ENCODE measurements around the gene ASB3.

The ASB3 gene

GRCh38 chr2:53635694-53636093, 151.1 kb downstream of the ASB3 start:
- Histone ChIP-seq H3K79me2 (ENCODE audit: insufficient read depth, low read length) (no peaks in the 10 kb centered on the region), H3K4me3 (ENCODE audit: low read length, poor library complexity, severe bottlenecking) (no peak overlapping the region)

GRCh38 chr2:53633441-53633840, 153.3 kb downstream of the ASB3 start:
- Histone ChIP-seq H3K4me3 (ENCODE audit: low read length, poor library complexity, severe bottlenecking) (no peak overlapping the region), H3K27me3 (ENCODE audit: insufficient read depth, low read length, poor library complexity, severe bottlenecking) (no peaks in the 10 kb centered on the region), H2AFZ (ENCODE audit: low read length) (no peak overlapping the region), H3K4me1 (ENCODE audit: insufficient read depth, low read length, poor library complexity, severe bottlenecking) (no peaks in the 10 kb centered on the region), H3K4me2 (ENCODE audit: low read depth, low read length, poor library complexity, severe bottlenecking) (no peak overlapping the region), H3F3A (ENCODE audit: low read depth) (no peaks in the 10 kb centered on the region), H3K9ac (ENCODE audit: low read depth, low read length, poor library complexity, severe bottlenecking) (no peak overlapping the region), H3K79me2 (ENCODE audit: insufficient read depth, low read length) (no peaks in the 10 kb centered on the region), H3K9me3 (ENCODE audit: insufficient read depth, low read depth, low read length) (no peaks in the 10 kb centered on the region), H3K9me2 (replicated peaks; ENCODE audit: low read depth, low read length) (no peaks in the 10 kb centered on the region), H4K20me1 (ENCODE audit: insufficient read depth, low read length, poor library complexity, severe bottlenecking) (no peaks in the 10 kb centered on the region), H3K36me3 (ENCODE audit: insufficient read depth, low read length) (no peaks in the 10 kb centered on the region)
- TF ChIP-seq EZH2phosphoT487 (IDR thresholded peaks at IDR 0.05; ENCODE audit: borderline replicate concordance) (no peak), CTCF (conservative IDR thresholded peaks at IDR 0.05; ENCODE audit: low read length) (no peak)

More at GRCh38 chr2:53635694-53636093, 151.1 kb downstream of the ASB3 start:
- H4K20me1 ChIP-seq (ENCODE audit: insufficient read depth, low read length, poor library complexity, severe bottlenecking): no peaks in the 10 kb centered on the region
- H2AFZ ChIP-seq (ENCODE audit: low read length): no peak overlapping the region
- no peaks in the 10 kb centered on the region for H3K27me3 ChIP-seq (ENCODE audit: insufficient read depth, low read length, poor library complexity, severe bottlenecking)
- TF ChIP-seq EZH2phosphoT487 (IDR thresholded peaks at IDR 0.05; ENCODE audit: borderline replicate concordance) (no peak), CTCF (conservative IDR thresholded peaks at IDR 0.05; ENCODE audit: low read length) (no peak)
- H3K4me2 ChIP-seq (ENCODE audit: low read depth, low read length, poor library complexity, severe bottlenecking): no peak overlapping the region
- H3K9me2 ChIP-seq (replicated peaks; ENCODE audit: low read depth, low read length): no peaks in the 10 kb centered on the region
- H3K4me1 ChIP-seq (ENCODE audit: insufficient read depth, low read length, poor library complexity, severe bottlenecking): no peaks in the 10 kb centered on the region
- no peaks in the 10 kb centered on the region for H3F3A ChIP-seq (ENCODE audit: low read depth)
- H3K9me3 ChIP-seq (ENCODE audit: insufficient read depth, low read depth, low read length): no peaks in the 10 kb centered on the region
- H3K36me3 ChIP-seq (ENCODE audit: insufficient read depth, low read length): no peaks in the 10 kb centered on the region
- no peak overlapping the region for H3K9ac ChIP-seq (ENCODE audit: low read depth, low read length, poor library complexity, severe bottlenecking)

- Histone ChIP-seq H3K4me2 (ENCODE audit: low read depth, low read length, poor library complexity, severe bottlenecking) (no peak overlapping the region), H3F3A (ENCODE audit: low read depth) (no peaks in the 10 kb centered on the region), H2AFZ (ENCODE audit: low read length) (no peak overlapping the region), H3K79me2 (ENCODE audit: insufficient read depth, low read length) (no peaks in the 10 kb centered on the region), H4K20me1 (ENCODE audit: insufficient read depth, low read length, poor library complexity, severe bottlenecking) (no peaks in the 10 kb centered on the region), H3K9ac (ENCODE audit: low read depth, low read length, poor library complexity, severe bottlenecking) (no peak overlapping the region), H3K27me3 (ENCODE audit: insufficient read depth, low read length, poor library complexity, severe bottlenecking) (no peaks in the 10 kb centered on the region), H3K9me3 (ENCODE audit: insufficient read depth, low read depth, low read length) (no peaks in the 10 kb centered on the region), H3K4me1 (ENCODE audit: insufficient read depth, low read length, poor library complexity, severe bottlenecking) (no peaks in the 10 kb centered on the region), H3K36me3 (ENCODE audit: insufficient read depth, low read length) (no peaks in the 10 kb centered on the region), H3K9me2 (replicated peaks; ENCODE audit: low read depth, low read length) (no peaks in the 10 kb centered on the region), H3K4me3 (ENCODE audit: low read length, poor library complexity, severe bottlenecking) (no peak overlapping the region)
- TF ChIP-seq CTCF (conservative IDR thresholded peaks at IDR 0.05; ENCODE audit: low read length): no peak
- no peak for TF ChIP-seq EZH2phosphoT487 (IDR thresholded peaks at IDR 0.05; ENCODE audit: borderline replicate concordance)
Measured at GRCh38 chr2:53632714-53633113, 154.0 kb downstream of the ASB3 start.
